Neural cell (in vitro differentiated cells): Measurements from ENCODE around the gene RBM33.

Source experiments
- EP300 ChIP-seq: fragments of 450-650 bp; conservative IDR thresholded peaks from 2 replicates; pipeline ENCODE4 v1.6.1; 2014; ENCODE audit warnings: antibody characterized with exemption, mild to moderate bottlenecking, moderate library complexity; ENCODE audit not compliant: poor library complexity, severe bottlenecking
- POLR2AphosphoS5 ChIP-seq: IDR thresholded peaks from 2 replicates; pipeline ENCODE4 v1.6.1; 2012
- RAD21 ChIP-seq: fragments of 450-650 bp; conservative IDR thresholded peaks from 2 replicates; pipeline ENCODE4 v1.6.1; 2014; ENCODE audit warnings: antibody characterized with exemption, mild to moderate bottlenecking, moderate library complexity
- TF ChIP-seq, protein P1 (sequence below): fragments of 450-650 bp; IDR thresholded peaks from 2 replicates; pipeline ENCODE4 v1.5.1; 2014; ENCODE audit warnings: antibody characterized with exemption, mild to moderate bottlenecking, moderate library complexity; ENCODE audit not compliant: poor library complexity, severe bottlenecking

DNA sequence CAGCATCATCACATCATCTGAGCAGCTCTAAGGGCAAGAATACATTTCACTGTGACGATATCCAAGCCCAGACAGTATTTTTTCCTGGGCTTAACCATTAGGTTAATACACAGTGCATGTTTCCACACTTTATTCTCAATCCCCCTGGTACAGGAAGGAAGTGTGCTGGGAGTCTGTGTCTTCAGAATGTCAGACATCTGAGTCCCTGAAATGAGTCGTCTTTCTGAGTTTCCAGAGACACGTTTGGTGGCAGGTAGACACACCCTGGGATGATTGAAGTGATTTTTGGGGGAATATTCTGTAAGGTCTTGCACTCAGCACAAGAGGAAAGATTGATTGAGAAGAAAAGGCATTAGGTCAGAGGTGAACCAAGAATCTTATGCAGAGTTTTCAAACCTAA lies 180.9 kb downstream of the RBM33 start:
- TF ChIP-seq, protein P1, sequence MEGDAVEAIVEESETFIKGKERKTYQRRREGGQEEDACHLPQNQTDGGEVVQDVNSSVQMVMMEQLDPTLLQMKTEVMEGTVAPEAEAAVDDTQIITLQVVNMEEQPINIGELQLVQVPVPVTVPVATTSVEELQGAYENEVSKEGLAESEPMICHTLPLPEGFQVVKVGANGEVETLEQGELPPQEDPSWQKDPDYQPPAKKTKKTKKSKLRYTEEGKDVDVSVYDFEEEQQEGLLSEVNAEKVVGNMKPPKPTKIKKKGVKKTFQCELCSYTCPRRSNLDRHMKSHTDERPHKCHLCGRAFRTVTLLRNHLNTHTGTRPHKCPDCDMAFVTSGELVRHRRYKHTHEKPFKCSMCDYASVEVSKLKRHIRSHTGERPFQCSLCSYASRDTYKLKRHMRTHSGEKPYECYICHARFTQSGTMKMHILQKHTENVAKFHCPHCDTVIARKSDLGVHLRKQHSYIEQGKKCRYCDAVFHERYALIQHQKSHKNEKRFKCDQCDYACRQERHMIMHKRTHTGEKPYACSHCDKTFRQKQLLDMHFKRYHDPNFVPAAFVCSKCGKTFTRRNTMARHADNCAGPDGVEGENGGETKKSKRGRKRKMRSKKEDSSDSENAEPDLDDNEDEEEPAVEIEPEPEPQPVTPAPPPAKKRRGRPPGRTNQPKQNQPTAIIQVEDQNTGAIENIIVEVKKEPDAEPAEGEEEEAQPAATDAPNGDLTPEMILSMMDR, result no peak
- TF ChIP-seq POLR2AphosphoS5 (no peak), RAD21 (no peak), EP300 (no peak)
